HG03575 (cell line): ENCODE data around the gene CATSPERD.
"Not testable (repeated sequence)": the region's sequence is repeated elsewhere in the genome, so short reads cannot be mapped to it uniquely, and the experiment has no call there.

Experiments used
- ATAC-seq: cut with Tn5 transposase; IDR thresholded peaks from one replicate; pipeline ENCODE4 v1.9.1; 2021; ENCODE audit not compliant: unreplicated experiment, insufficient number of reproducible peaks, low FRiP score; ENCODE audit errors: extremely low read depth

CATSPERD gene

DNA sequence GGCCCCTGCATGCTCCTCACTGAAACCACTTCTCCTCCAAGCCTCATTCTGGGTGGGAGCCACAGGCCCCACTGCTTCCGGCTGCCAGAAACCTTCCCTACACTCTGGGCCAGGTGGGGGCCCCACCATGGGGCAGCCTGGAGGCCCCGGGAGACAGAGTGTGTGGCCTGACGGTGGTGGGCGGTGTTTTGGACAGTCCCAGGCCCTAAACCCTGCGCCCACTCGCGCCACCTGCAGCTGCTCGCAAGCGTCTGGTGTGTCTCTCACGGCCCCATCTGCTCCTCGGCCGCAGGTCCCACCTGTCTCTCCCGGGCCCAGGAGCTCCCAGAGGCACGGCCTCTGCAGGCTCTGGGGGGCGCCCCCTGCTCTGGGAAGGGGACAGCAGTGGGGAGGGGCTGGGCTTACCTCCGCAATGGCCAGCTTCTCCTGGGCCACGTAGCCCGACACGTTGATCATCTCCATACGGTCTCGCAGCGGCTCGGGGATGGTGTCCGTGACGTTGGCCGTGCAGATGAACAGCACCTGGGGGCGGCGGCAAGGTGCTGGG is 24.7 kb upstream of the CATSPERD start:
- no peak for ATAC-seq

DNA sequence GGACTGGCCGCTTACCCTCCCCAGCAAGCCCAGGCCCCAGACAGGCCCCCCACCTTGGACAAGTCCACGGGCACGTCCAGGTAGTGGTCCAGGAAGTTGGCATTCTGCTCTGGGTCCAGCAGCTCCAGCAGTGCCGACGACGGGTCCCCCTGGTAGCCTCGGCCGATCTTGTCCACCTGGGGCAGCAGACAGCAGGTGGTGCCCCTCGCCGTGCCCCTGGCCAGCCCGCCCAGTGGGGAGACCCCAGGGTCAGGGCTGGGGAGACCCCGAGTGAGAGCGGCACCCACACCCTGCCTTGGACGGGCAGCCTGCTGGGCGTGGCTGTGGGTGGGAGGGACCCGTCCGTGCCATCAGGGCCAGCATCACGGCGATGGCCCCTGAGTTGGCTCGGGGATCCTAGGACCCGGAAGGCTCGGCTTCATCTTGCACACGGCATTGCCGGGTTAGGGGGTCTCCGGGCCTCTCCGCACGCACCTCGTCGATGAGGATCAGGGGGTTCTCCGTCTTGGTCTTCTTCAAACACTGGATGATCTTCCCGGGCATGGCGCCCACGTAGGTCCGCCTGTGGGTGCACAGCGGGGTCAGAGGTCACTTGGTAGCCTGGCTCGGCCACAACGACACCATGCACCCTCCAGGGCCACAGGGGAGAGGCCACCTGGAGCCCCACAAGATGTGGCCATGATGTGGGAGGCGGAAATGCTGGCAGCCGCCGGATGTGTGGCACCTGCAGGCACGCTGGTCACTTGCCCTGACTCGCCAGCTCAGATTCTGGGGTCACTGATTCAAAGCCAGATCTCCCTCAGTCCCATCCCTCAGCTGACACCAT is 24.0 kb upstream of the CATSPERD start:
- ATAC-seq, result no peak

GRCh38 chr19:5697022-5697889 is 23.2 kb upstream of the CATSPERD start:
- ATAC-seq, result no peak

- ATAC-seq, result no peak
Measured at GRCh38 chr19:5697890-5698634, 22.4 kb upstream of the CATSPERD start.

DNA sequence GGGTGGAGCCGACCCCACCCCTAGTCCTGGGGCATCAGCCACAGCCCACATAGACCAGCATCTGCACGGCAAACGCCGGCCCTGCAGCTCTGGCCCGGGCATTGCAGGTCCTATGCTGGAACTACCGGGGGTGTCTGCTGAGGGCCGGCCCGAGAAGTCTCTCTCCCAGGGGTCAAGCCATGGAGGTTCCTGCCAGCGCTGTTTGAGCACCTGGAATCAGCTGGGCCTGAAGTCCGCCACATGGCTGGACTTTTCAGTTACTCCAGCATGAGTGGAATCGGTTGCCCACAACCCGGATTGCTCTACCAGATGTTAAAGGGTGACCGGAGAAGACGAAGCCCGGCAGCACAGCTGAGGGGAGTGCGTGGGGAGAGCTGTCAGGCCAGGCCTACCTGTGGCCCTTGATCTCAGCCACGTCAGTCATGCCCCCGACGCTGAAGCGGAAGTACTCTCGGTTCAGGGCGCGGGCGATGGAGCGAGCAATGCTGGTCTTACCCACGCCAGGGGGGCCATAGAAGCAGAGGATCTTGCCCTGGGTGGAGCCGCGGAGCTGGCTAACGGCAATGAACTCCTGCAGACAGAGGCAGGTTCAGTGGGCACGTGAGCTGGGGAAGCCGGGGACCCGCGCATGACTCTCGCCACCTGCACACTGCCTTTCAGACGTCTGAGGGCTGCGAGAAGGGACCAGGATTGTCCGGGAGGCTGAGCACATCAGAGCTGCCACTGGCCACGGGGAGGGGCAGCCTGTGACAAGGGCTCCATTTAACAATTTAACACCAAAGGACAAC is 21.6 kb upstream of the CATSPERD start:
- ATAC-seq, result no peak

- ATAC-seq, result no peak
Measured at GRCh38 chr19:5700455-5701092, 19.9 kb upstream of the CATSPERD start.

DNA sequence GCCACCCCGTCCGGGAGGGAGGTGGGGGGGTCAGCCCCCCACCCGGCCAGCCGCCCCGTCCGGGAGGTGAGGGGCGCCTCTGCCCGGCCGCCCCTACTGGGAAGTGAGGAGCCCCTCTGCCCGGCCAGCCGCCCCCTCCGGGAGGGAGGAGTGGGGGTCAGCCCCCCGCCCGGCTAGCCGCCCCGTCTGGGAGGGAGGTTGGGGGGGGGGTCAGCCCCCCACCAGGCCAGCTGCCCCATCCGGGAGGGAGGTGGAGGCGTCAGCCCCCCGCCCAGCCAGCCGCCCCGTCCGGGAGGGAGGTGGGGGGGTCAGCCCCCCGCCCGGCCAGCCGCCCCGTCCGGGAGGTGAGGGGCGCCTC is 18.4 kb upstream of the CATSPERD start:
- ATAC-seq, result not testable (repeated sequence)

- ATAC-seq, result no peak
Measured at GRCh38 chr19:5703819-5704818, 16.3 kb upstream of the CATSPERD start.

DNA sequence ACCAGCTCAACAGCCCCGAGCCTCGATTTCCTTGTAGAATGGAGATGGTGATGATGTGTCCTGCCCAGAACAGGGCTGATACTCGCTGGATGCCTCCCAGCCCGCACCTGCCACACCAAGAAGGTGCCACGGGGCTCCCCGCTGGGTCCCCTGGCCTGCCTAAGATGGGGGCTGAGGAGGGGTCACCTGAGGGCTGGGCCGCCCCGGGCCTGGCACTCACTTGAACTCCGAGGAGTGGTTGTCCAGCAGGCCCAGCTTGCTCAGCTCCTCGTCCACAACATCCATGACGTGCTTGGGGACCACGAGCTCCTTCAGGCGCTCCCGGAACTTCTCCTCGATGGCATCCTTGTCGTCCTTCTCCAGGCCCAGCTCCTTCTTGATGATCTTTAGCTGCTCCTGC is 14.9 kb upstream of the CATSPERD start:
- ATAC-seq, result no peak

DNA sequence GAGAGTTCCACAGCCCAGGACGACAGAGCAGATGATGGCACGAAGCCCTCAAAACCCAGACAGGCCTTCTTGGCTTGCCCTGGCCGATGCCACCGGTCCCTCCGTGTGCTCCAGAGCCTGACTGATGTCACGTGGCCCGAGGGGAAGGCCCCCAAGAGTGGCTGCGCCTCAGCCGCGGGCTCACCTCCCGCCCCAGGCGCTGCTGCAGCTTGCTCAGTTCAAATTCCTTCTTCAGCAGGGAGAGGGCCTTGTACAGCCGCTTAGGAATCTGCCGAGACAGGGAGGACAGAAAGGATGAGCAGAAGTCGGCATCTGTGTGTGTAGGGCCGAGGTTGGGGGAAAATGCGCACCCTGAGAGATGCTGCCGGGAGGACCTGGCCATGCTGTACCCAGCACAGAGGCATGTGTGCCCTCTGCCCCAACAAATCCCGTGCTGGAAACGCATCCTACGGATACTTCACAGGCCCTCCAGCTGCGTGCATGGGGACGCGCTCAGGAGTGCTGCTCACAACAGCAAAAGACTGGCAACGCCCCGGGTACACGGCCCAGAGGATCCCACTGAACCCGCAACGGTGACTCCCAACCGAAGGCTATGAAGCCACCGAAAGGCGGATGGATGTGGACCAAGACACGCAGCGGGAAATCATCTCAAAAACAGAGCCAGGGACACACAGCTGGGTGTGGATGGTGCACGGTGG is 13.4 kb upstream of the CATSPERD start:
- ATAC-seq, result no peak

GRCh38 chr19:5707576-5708575 is 12.6 kb upstream of the CATSPERD start:
- no peak for ATAC-seq

GRCh38 chr19:5711025-5711424 is 9.4 kb upstream of the CATSPERD start:
- ATAC-seq, result no peak

DNA sequence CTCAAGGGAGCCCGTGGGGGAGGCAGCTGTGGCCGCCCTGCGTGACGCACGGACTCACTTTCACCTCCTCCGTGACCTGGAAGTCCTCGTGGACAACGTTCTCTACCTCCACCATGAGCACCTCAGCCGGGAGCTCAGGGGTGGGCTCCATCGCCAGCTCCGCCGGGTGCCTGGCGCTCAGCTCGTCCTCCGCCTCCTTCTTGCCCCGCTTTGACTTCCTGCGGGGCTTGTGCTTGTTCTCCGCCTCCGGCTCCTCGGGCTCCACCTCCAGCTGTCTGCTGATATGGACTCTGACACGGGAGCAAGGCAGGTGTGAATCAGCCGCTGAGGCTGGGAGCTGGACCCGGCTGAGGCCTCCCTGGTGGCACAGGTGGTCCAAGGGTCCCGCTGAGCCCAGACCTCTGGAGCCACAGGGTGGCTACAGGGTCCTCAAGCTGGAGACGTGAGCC is 8.7 kb upstream of the CATSPERD start:
- ATAC-seq, result no peak

GRCh38 chr19:5713228-5713627 is 7.2 kb upstream of the CATSPERD start:
- ATAC-seq, result no peak

DNA sequence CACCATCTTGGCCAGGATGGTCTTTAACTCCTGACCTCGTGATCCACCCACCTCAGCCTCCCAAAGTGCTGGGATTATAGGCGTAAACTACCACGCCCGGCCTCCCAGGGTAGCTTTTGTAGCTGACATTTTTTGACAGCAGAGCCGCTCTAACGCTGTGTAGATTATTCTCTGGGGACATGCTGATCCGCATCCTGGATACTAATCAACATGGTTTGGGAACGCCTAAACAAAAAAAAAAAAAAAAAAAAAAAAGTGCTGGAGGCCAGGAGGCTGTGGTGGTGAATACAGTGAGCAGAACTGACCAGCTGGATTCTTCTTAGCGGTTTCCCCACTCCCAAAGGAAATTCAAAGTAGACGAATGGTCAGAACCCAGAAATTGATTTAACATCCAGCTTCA is 5.6 kb upstream of the CATSPERD start:
- ATAC-seq, result no peak
